HAP-1 (cell line): ENCODE results near the gene SDK1.
A peak's percentile ranks its signal among the peaks of the same experiment; 100 is the strongest.

Source experiments
- DNase-seq, 2 experiments: peaks; one replicate each; pipeline ENCODE4 v3.0.0-alpha.2; 2016 to 2020; ENCODE audit warnings: low spot score in 2 of 2
- H3K27me3 ChIP-seq: fragments of 250-450 bp; sonication (Bioruptor Pico); 2 replicates; pipeline ENCODE4 v1.5.1; 2020; ENCODE audit warnings: low read depth, mild to moderate bottlenecking, moderate library complexity
- H3K36me3 ChIP-seq: fragments of 250-450 bp; sonication (Bioruptor Pico); replicated peaks from 2 replicates; pipeline ENCODE4 v1.5.1; 2020; ENCODE audit warnings: mild to moderate bottlenecking
- H3K4me1 ChIP-seq: fragments of 250-450 bp; sonication (Bioruptor Pico); 2 replicates; pipeline ENCODE4 v1.5.1; 2020; ENCODE audit warnings: mild to moderate bottlenecking
- H3K4me3 ChIP-seq: fragments of 250-450 bp; sonication (Bioruptor Pico); 2 replicates; pipeline ENCODE4 v1.5.1; 2020; ENCODE audit warnings: mild to moderate bottlenecking, moderate library complexity
- H3K9me3 ChIP-seq: fragments of 250-450 bp; sonication (Bioruptor Pico); 2 replicates; pipeline ENCODE4 v1.5.1; 2020; ENCODE audit warnings: mild to moderate bottlenecking, moderate library complexity
- in situ Hi-C: fragments of 300-500 bp; cut with MboI; formaldehyde crosslinking; loops from 3 replicates; pipeline ENCODE4 v1.14.3; 2020; ENCODE audit warnings: low sequenced_read_pairs, inconsistent platforms, mixed read lengths

SDK1 gene

GRCh38 chr7:3378390-3379150 lies 77.5 kb downstream of the SDK1 start:
- no peaks in the 10 kb centered on the region for H3K36me3 ChIP-seq
- no peaks in the 10 kb centered on the region for H3K9me3 ChIP-seq
- DNase-seq, result no peak
- no peak overlapping the region for H3K4me3 ChIP-seq
- H3K27me3 ChIP-seq, result no peaks in the 10 kb centered on the region
- no peaks in the 10 kb centered on the region for H3K4me1 ChIP-seq
- in situ Hi-C loops, result no loop called here

GRCh38 chr7:3380034-3380433 lies 79.0 kb downstream of the SDK1 start:
- Histone ChIP-seq H3K4me3 (no peak overlapping the region), H3K36me3 (no peaks in the 10 kb centered on the region), H3K27me3 (no peaks in the 10 kb centered on the region), H3K4me1 (no peaks in the 10 kb centered on the region), H3K9me3 (no peaks in the 10 kb centered on the region)
- DNase-seq, result no peak
- in situ Hi-C loops, result no loop called here

- H3K27me3 ChIP-seq, result no peaks in the 10 kb centered on the region
- in situ Hi-C loops, result no loop called here
These were observed 80.0 kb downstream of the SDK1 start for GRCh38 chr7:3380886-3381685.

GRCh38 chr7:3386423-3387190 lies 85.6 kb downstream of the SDK1 start:
- in situ Hi-C loops, result no loop called here
- Histone ChIP-seq H3K4me3 (no peak overlapping the region), H3K4me1 (no peaks in the 10 kb centered on the region), H3K36me3 (no peaks in the 10 kb centered on the region), H3K27me3 (no peaks in the 10 kb centered on the region), H3K9me3 (no peaks in the 10 kb centered on the region)
- DNase-seq, result no peak

More at GRCh38 chr7:3380886-3381685, 80.0 kb downstream of the SDK1 start:
- H3K4me1 ChIP-seq, result no peaks in the 10 kb centered on the region
- no peaks in the 10 kb centered on the region for H3K36me3 ChIP-seq
- no peaks in the 10 kb centered on the region for H3K9me3 ChIP-seq
- no peak overlapping the region for H3K4me3 ChIP-seq
- no peak for DNase-seq

- Histone ChIP-seq H3K4me3 (no peak overlapping the region), H3K36me3 (no peaks in the 10 kb centered on the region), H3K27me3 (no peaks in the 10 kb centered on the region), H3K9me3 (0 out of 2 replicates have a peak, but pooled peaks cover 2% of the 10 kb centered on the region), H3K4me1 (no peaks in the 10 kb centered on the region)
- DNase-seq, result no peak
- in situ Hi-C loops, result no loop called here
These were observed 92.8 kb downstream of the SDK1 start for GRCh38 chr7:3393862-3394261.

GRCh38 chr7:3397324-3397723 lies 96.3 kb downstream of the SDK1 start:
- in situ Hi-C loops, result no loop called here
- no peaks in the 10 kb centered on the region for H3K36me3 ChIP-seq
- no peak for DNase-seq
- H3K4me1 ChIP-seq, result no peaks in the 10 kb centered on the region
- no peak overlapping the region for H3K4me3 ChIP-seq
- H3K9me3 ChIP-seq, result 0 out of 2 replicates have a peak, but pooled peaks cover 2% of the 10 kb centered on the region
- peaks cover 1% of the 10 kb centered on the region for H3K27me3 ChIP-seq

GRCh38 chr7:3399858-3400257 lies 98.8 kb downstream of the SDK1 start:
- no peak overlapping the region for H3K4me3 ChIP-seq
- DNase-seq, result peak in 1 of 2 experiments; percentile 42
- H3K4me1 ChIP-seq, result peaks cover 6% of the 10 kb centered on the region
- no peaks in the 10 kb centered on the region for H3K36me3 ChIP-seq
- in situ Hi-C loops, result no loop called here
- H3K27me3 ChIP-seq, result peaks cover 3% of the 10 kb centered on the region
- H3K9me3 ChIP-seq, result 0 out of 2 replicates have a peak, but pooled peaks cover 2% of the 10 kb centered on the region

- H3K27me3 ChIP-seq, result peaks cover 3% of the 10 kb centered on the region
- H3K4me3 ChIP-seq, result no peak overlapping the region
- in situ Hi-C loops, result no loop called here
- H3K36me3 ChIP-seq, result no peaks in the 10 kb centered on the region
- no peaks in the 10 kb centered on the region for H3K9me3 ChIP-seq
- DNase-seq, result peak; percentile 36 to 55
- H3K4me1 ChIP-seq, result peaks cover 11% of the 10 kb centered on the region
These were observed 103.4 kb downstream of the SDK1 start for GRCh38 chr7:3404501-3404900.

- DNase-seq, result peak in 1 of 2 experiments; percentile 20
- in situ Hi-C loops, result no loop called here
These were observed 108.0 kb downstream of the SDK1 start for GRCh38 chr7:3408814-3409595.

GRCh38 chr7:3412871-3413270 lies 111.8 kb downstream of the SDK1 start:
- in situ Hi-C loops, result no loop called here
- no peaks in the 10 kb centered on the region for H3K27me3 ChIP-seq
- peaks cover 2% of the 10 kb centered on the region; the same call in 1 of the 2 replicates for H3K4me1 ChIP-seq
- H3K4me3 ChIP-seq, result no peak overlapping the region
- H3K9me3 ChIP-seq, result no peaks in the 10 kb centered on the region
- no peak for DNase-seq
- H3K36me3 ChIP-seq, result no peaks in the 10 kb centered on the region

More at GRCh38 chr7:3408814-3409595, 108.0 kb downstream of the SDK1 start:
- H3K4me1 ChIP-seq, result peaks cover 11% of the 10 kb centered on the region
- no peaks in the 10 kb centered on the region for H3K9me3 ChIP-seq
- H3K27me3 ChIP-seq, result no peaks in the 10 kb centered on the region
- H3K36me3 ChIP-seq, result no peaks in the 10 kb centered on the region
- no peak overlapping the region for H3K4me3 ChIP-seq

GRCh38 chr7:3415861-3416312 lies 114.8 kb downstream of the SDK1 start:
- Histone ChIP-seq H3K27me3 (no peaks in the 10 kb centered on the region), H3K36me3 (no peaks in the 10 kb centered on the region)
- DNase-seq, result no peak

GRCh38 chr7:3416453-3416852 lies 115.4 kb downstream of the SDK1 start:
- Histone ChIP-seq H3K27me3 (no peaks in the 10 kb centered on the region), H3K4me3 (no peak overlapping the region), H3K4me1 (0 out of 2 replicates have a peak, but pooled peaks cover 2% of the 10 kb centered on the region), H3K9me3 (no peaks in the 10 kb centered on the region), H3K36me3 (no peaks in the 10 kb centered on the region)
- in situ Hi-C loops, result no loop called here
- DNase-seq, result no peak

More at GRCh38 chr7:3415861-3416312, 114.8 kb downstream of the SDK1 start:
- in situ Hi-C loops, result no loop called here
- Histone ChIP-seq H3K4me3 (no peak overlapping the region), H3K9me3 (no peaks in the 10 kb centered on the region), H3K4me1 (0 out of 2 replicates have a peak, but pooled peaks cover 2% of the 10 kb centered on the region)

GRCh38 chr7:3425087-3425486 lies 124.0 kb downstream of the SDK1 start:
- in situ Hi-C loops, result no loop called here
- Histone ChIP-seq H3K9me3 (no peaks in the 10 kb centered on the region), H3K27me3 (no peaks in the 10 kb centered on the region), H3K36me3 (no peaks in the 10 kb centered on the region), H3K4me1 (no peaks in the 10 kb centered on the region), H3K4me3 (no peak overlapping the region)
- no peak for DNase-seq
